Kidney (tissue), 14 donors: ENCODE results near the gene CD19. TPM values are rescaled to one million over a fixed set of nuclear protein-coding genes. Genes with fewer than 3 reads are reported as not detected.

ENCODE experiments used
- DNase-seq, 5 donors: peaks; one replicate each; pipeline ENCODE4 v3.0.0-alpha.2; 2013 to 2020
- FAIRE-seq: peaks from 2 replicates; lab custom pipeline; 2012; peaks lifted over from hg19 to GRCh38; lab: Jason Lieb, UNC
- H3K27ac ChIP-seq, 2 donors: one replicate each; pipeline ENCODE4 v1.7.0; 2013; ENCODE audit warnings: low read depth in 2 of 2, low read length in 2 of 2, inconsistent platforms in 1 of 2
- H3K27me3 ChIP-seq: one replicate; pipeline ENCODE4 v1.7.1; 2013; ENCODE audit warnings: low read length, inconsistent platforms; ENCODE audit not compliant: control insufficient read depth, insufficient read depth
- H3K36me3 ChIP-seq, 3 donors: one replicate each; pipeline versions ENCODE4 v1.7.0 to v1.7.1; 2013; ENCODE audit warnings: low read length in 3 of 3, control low read depth in 1 of 3, inconsistent platforms in 1 of 3; ENCODE audit not compliant: insufficient read depth in 3 of 3, control insufficient read depth in 2 of 3
- H3K4me1 ChIP-seq, 3 donors: one replicate each; pipeline versions ENCODE4 v1.7.0 to v1.7.1; 2013; ENCODE audit warnings: low read length in 3 of 3, inconsistent platforms in 1 of 3, low read depth in 1 of 3; ENCODE audit not compliant: control insufficient read depth in 2 of 3, insufficient read depth in 2 of 3
- H3K4me3 ChIP-seq, 3 donors: one replicate each; pipeline versions ENCODE4 v1.7.0 to v1.8.1; 2013; ENCODE audit warnings: low read length in 3 of 3, control low read depth in 1 of 3, inconsistent platforms in 1 of 3
- H3K9ac ChIP-seq, 3 donors: one replicate each; pipeline versions ENCODE4 v1.7.0 to v1.7.1; 2013; ENCODE audit warnings: low read length in 3 of 3, control low read depth in 1 of 3, inconsistent platforms in 1 of 3
- H3K9me3 ChIP-seq, 3 donors: one replicate each; pipeline versions ENCODE4 v1.7.0 to v1.7.1; 2013; ENCODE audit warnings: low read length in 3 of 3, control low read depth in 1 of 3, inconsistent platforms in 1 of 3; ENCODE audit not compliant: control insufficient read depth in 2 of 3, insufficient read depth in 1 of 3
- CTCF ChIP-seq: IDR thresholded peaks from 3 replicates; pipeline ENCODE4 v1.5.1; 2012; ENCODE audit warnings: mild to moderate bottlenecking, moderate library complexity, borderline replicate concordance; ENCODE audit not compliant: insufficient read depth; ENCODE audit errors: extremely low read depth
- intact Hi-C: fragments of 100-400 bp; cut with DNase I; formaldehyde crosslinking; loops from one replicate; pipeline ENCODE4 v1.11.1; 2022
- polyA plus RNA-seq: library from polyadenylated mRNA; stranded (reverse); fragments of 350-450 nt; fragmentation: Illumina TruSeq; extraction: RNeasy Lipid Tissue Mini Kit (QIAGEN cat#74804); gene quantifications from one replicate; pipeline ENCODE4 v1.2.3, GENCODE V29; 2014; ENCODE audit warnings: low read depth, low replicate concordance; ENCODE audit not compliant: insufficient read depth
- total RNA-seq: library from RNA; stranded (reverse); fragmentation: NEBNext Ultra II Directional; extraction: Animal tissue kit (Norgen Biotek cat#: 25700); gene quantifications from one replicate; pipeline ENCODE4 v1.2.1, GENCODE V29; 2021
- donor health status: control.
- donor health status: control.
- donor health status: control.
- donor health status: control.
- donor health status: control.
- donor health status: DM: yes; HTN: yes; CAD: no.
- donor health status: Normal renal cell carcinoma (clear cell type).

Gene CD19
- total and polyA plus RNA-seq, 2 donors from 2014 or later, result 0.47 to 2.6 TPM

- peaks cover 2 to 33% (median 21%) of the 10 kb centered on the region in 3 donors for H3K36me3 ChIP-seq
- intact Hi-C loops, result no loop called here
- DNase-seq (no peak), FAIRE-seq (no peak)
- no peak overlapping the region for H3K27ac ChIP-seq
- TF ChIP-seq CTCF, result no peak
- no peak overlapping the region for H3K4me3 ChIP-seq
- no peaks in the 10 kb centered on the region for H3K27me3 ChIP-seq
- H3K9ac ChIP-seq, result no peak overlapping the region
- no peaks in the 10 kb centered on the region for H3K4me1 ChIP-seq
- H3K9me3 ChIP-seq, result no peaks in the 10 kb centered on the region
Observed at GRCh38 chr16:28958216-28958615, 26.4 kb downstream of the CD19 start.

- Histone ChIP-seq H3K27me3 (no peaks in the 10 kb centered on the region), H3K9me3 (no peaks in the 10 kb centered on the region), H3K36me3 (peaks cover 2 to 31% (median 21%) of the 10 kb centered on the region in 3 donors), H3K9ac (no peak overlapping the region), H3K4me1 (no peaks in the 10 kb centered on the region), H3K27ac (no peak overlapping the region), H3K4me3 (no peak overlapping the region)
- TF ChIP-seq CTCF, result no peak
- no peak for FAIRE-seq
- intact Hi-C loops, result no loop called here
- DNase-seq, result no peak
Observed at GRCh38 chr16:28958836-28959235, 27.1 kb downstream of the CD19 start.

- H3K4me3 ChIP-seq, result no peak overlapping the region
- no peaks in the 10 kb centered on the region for H3K4me1 ChIP-seq
- H3K9ac ChIP-seq, result no peak overlapping the region
- no peak overlapping the region for H3K27ac ChIP-seq
- H3K27me3 ChIP-seq, result no peaks in the 10 kb centered on the region
- TF ChIP-seq CTCF, result no peak
- intact Hi-C loops, result no loop called here
- FAIRE-seq (no peak), DNase-seq (no peak)
- peaks cover 4 to 20% (median 15%) of the 10 kb centered on the region in 3 donors for H3K36me3 ChIP-seq
- H3K9me3 ChIP-seq, result no peaks in the 10 kb centered on the region
Observed at GRCh38 chr16:28964072-28964471, 32.3 kb downstream of the CD19 start.

- intact Hi-C loops, result no loop called here
- no peak overlapping the region for H3K9ac ChIP-seq
- no peaks in the 10 kb centered on the region for H3K9me3 ChIP-seq
- no peak overlapping the region for H3K4me3 ChIP-seq
- H3K4me1 ChIP-seq, result no peaks in the 10 kb centered on the region
- no peak for DNase-seq
- TF ChIP-seq CTCF, result no peak
- peaks cover 4 to 20% (median 15%) of the 10 kb centered on the region in 3 donors for H3K36me3 ChIP-seq
- FAIRE-seq, result no peak
- no peak overlapping the region for H3K27ac ChIP-seq
- no peaks in the 10 kb centered on the region for H3K27me3 ChIP-seq
Observed at GRCh38 chr16:28964496-28964895, 32.7 kb downstream of the CD19 start.
